BJ (cell line): Measurements from ENCODE around the gene MEX3B. TPM values are rescaled to one million over a fixed set of nuclear protein-coding genes. Genes with fewer than 3 reads are reported as not detected.

Experiments
- CTCF ChIA-PET: fragments of 350-600 bp; formaldehyde crosslinking; extraction: SDS; loops from one replicate; lab custom pipeline; 2021; ENCODE audit warnings: antibody characterized with exemption, inconsistent platforms; lab: Yijun Ruan, JAX
- POLR2A ChIA-PET: fragments of 300-600 bp; sonication (Branson Sonifier 250); formaldehyde crosslinking; extraction: SDS; loops from one replicate; lab custom pipeline; 2021; ENCODE audit warnings: antibody characterized with exemption; lab: Charles Lee
- DNase-seq: peaks from one replicate; pipeline ENCODE4 v3.0.0-alpha.2; 2011; ENCODE audit warnings: low read depth
- H3K27me3 ChIP-seq: 2 replicates; pipeline ENCODE4 v1.6.0; 2011; ENCODE audit warnings: low read length; ENCODE audit not compliant: control insufficient read depth, insufficient read depth
- H3K36me3 ChIP-seq: 2 replicates; pipeline ENCODE4 v1.5.1; 2011; ENCODE audit warnings: low read length; ENCODE audit not compliant: control insufficient read depth, insufficient read depth
- H3K4me3 ChIP-seq: 2 replicates; pipeline ENCODE4 v1.5.1; 2011; ENCODE audit warnings: low read depth, mild to moderate bottlenecking, control low read depth, low read length
- CTCF ChIP-seq: IDR thresholded peaks from 2 replicates; pipeline ENCODE4 v1.5.1; 2011; ENCODE audit warnings: low read depth, mild to moderate bottlenecking, control low read depth, inconsistent platforms, low read length, moderate library complexity; ENCODE audit not compliant: insufficient read depth
- polyA plus RNA-seq: library from polyadenylated mRNA; depleted of rRNA; stranded (reverse); fragments of >200 nt; gene quantifications from 2 replicates; pipeline ENCODE4 v1.2.3, GENCODE V29; 2011

Gene MEX3B
- polyA plus RNA-seq, 1 experiment = 4.9 TPM

DNA sequence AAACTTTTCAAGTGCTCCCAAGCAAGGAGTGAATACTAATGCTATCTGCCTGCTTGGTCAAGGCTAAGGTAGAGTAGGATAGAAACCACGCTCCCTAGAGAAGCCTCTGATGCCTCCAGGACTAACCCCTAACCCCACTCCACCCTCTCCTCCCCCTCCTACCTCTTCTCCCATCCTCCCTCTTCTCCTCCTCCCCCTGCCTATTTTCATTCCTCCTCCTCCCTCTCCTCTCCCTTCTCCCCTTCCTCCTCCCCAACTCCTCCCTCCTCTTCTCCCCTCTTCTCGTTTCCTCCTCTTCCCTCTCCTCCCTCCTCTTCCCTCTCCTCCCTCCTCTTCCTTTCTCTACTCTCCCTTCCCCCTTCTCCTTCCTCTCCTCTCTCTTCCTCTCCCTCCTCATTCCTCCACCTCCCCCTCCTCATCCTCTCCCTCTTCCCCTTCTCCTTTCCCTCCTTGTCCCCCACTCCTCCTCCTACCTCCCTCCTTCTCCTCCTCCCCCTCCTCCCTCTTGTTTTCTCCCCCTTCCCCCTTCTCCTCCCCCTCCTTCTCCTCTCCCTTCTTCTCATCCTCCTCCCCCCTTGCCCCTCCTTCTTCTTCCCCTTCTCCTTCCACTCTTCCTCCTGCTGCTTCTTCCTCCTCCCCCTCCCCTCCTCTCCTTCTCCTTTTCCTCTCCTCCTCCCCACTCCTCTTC is 12.8 kb upstream of the MEX3B start:
- ChIA-PET POLR2A (no interaction called here), CTCF (no interaction called here)
- H3K27me3 ChIP-seq = peaks cover 19% of the 10 kb centered on the region
- DNase-seq = no peak
- H3K4me3 ChIP-seq = no peak overlapping the region
- H3K36me3 ChIP-seq = no peaks in the 10 kb centered on the region
- TF ChIP-seq CTCF = no peak

DNA sequence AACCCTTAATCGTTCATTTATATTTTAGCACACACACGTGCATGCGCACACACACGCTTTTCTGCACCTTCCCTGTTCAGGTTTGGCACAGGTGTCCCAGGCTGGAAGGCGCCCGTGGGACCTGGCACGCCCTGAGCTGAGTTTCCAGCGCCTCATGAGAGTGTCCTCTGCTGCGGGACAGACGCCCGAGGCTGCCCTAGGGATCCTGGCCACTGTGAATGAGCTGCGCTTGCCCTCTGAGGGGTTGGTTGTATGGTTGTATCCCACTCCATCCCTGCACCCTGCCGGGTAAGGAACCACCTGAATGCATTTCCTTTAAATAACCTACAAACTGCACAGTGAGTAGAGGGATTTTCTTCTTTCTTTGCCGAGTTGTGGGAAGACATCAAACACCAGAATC is 12.2 kb upstream of the MEX3B start:
- no peak overlapping the region for H3K4me3 ChIP-seq
- no peak for TF ChIP-seq CTCF
- peaks cover 19% of the 10 kb centered on the region for H3K27me3 ChIP-seq
- ChIA-PET POLR2A (no interaction called here), CTCF (interaction anchor here (3.1 kb wide), 1 partner anchor 10 kb away, joined by 13 read pairs; no protein-coding TSS in a partner anchor)
- no peak for DNase-seq
- no peaks in the 10 kb centered on the region for H3K36me3 ChIP-seq

GRCh38 chr15:82056958-82057823 is 11.4 kb upstream of the MEX3B start:
- Histone ChIP-seq H3K27me3 (peaks cover 20% of the 10 kb centered on the region), H3K4me3 (no peak overlapping the region), H3K36me3 (no peaks in the 10 kb centered on the region)
- POLR2A ChIA-PET = interaction anchor here (0.7 kb wide), 1 partner anchor 11 kb away, joined by 5 read pairs; no protein-coding TSS in a partner anchor
- TF ChIP-seq CTCF = no peak
- CTCF ChIA-PET = interaction anchor here (3.1 kb wide), 1 partner anchor 10 kb away, joined by 13 read pairs; no protein-coding TSS in a partner anchor
- DNase-seq = no peak

GRCh38 chr15:82052751-82053150 is 6.9 kb upstream of the MEX3B start:
- H3K36me3 ChIP-seq = no peaks in the 10 kb centered on the region
- peaks cover 22% of the 10 kb centered on the region for H3K27me3 ChIP-seq
- no peak overlapping the region for H3K4me3 ChIP-seq
- ChIA-PET CTCF (no interaction called here), POLR2A (no interaction called here)
- no peak for TF ChIP-seq CTCF
- no peak for DNase-seq

DNA sequence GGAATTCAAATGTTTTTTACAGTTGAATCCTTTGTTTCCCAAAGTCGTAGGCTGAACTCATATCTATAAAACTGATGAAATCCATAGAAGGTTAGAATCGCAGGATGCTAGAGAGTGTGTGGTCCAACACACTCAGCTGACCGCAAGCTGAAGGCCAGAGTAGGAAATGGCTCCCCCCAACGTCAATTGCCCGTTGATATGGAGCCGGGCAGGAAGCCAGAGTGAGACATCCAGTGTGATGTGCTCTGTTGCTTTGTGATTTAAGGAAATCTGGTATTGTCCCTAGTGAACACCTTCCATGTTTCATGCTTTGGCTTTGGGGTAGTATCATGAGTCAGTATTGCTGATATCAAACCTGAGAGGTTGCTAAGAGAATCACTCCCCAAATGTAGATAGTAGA is 5.8 kb upstream of the MEX3B start:
- ChIA-PET CTCF (no interaction called here), POLR2A (no interaction called here)
- no peak for DNase-seq
- H3K4me3 ChIP-seq = no peak overlapping the region
- H3K27me3 ChIP-seq = peaks cover 20% of the 10 kb centered on the region
- no peaks in the 10 kb centered on the region for H3K36me3 ChIP-seq
- TF ChIP-seq CTCF = no peak
